ENCODE data around the gene FLT4.

- TF ChIP-seq CTCF (IDR thresholded peaks at IDR 0.05) (no peak), POLR2AphosphoS5 (IDR thresholded peaks at IDR 0.05) (no peak)
These were observed 26.0 kb downstream of the FLT4 start for GRCh38 chr5:180623411-180623834.
